ENCODE measurements around the gene SDR9C7.
"Not testable (repeated sequence)": the region's sequence is repeated elsewhere in the genome, so short reads cannot be mapped to it uniquely, and the experiment has no call there.

The SDR9C7 gene

DNA sequence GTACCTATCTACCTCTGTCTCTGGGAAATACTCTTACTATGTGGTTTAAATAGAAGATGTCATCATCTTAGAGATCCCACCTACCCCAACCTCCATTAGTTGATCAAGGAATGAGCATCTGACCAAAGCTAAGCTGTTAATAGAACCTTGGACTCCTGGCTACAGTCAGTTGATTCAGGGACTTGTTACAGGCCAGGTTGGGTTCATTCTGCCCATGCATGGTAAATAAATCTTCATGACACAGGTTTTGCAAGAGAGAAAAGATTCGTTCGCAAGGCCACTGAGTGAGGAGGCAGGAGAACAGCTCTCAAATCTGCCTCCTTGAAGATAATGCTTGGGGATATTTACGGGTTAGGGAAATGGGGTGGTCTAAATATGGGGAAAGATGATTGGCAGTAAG, 19.5 kb downstream of the SDR9C7 start:
- Histone ChIP-seq H3K27ac (ENCODE audit: low read depth, low read length) (no peak overlapping the region), H3K27me3 (ENCODE audit: control insufficient read depth, insufficient read depth, low read length) (no peaks in the 10 kb centered on the region), H3K36me3 (ENCODE audit: control insufficient read depth, insufficient read depth, low read length) (no peaks in the 10 kb centered on the region), H3K4me1 (ENCODE audit: control insufficient read depth, insufficient read depth, low read length) (no peaks in the 10 kb centered on the region), H3K9ac (ENCODE audit: low read length) (no peak overlapping the region), H3K9me3 (ENCODE audit: control insufficient read depth, insufficient read depth, low read depth, low read length) (peaks cover 10% of the 10 kb centered on the region), H3K4me3 (ENCODE audit: low read depth, low read length) (no peak overlapping the region)

GRCh38 chr12:56914256-56914655, 20.0 kb downstream of the SDR9C7 start:
- Histone ChIP-seq H3K9ac (ENCODE audit: low read length) (no peak overlapping the region), H3K27ac (ENCODE audit: low read depth, low read length) (no peak overlapping the region), H3K27me3 (ENCODE audit: control insufficient read depth, insufficient read depth, low read length) (no peaks in the 10 kb centered on the region), H3K4me1 (ENCODE audit: control insufficient read depth, insufficient read depth, low read length) (no peaks in the 10 kb centered on the region), H3K4me3 (ENCODE audit: low read depth, low read length) (no peak overlapping the region), H3K9me3 (ENCODE audit: control insufficient read depth, insufficient read depth, low read depth, low read length) (peaks cover 15% of the 10 kb centered on the region), H3K36me3 (ENCODE audit: control insufficient read depth, insufficient read depth, low read length) (no peaks in the 10 kb centered on the region)

DNA sequence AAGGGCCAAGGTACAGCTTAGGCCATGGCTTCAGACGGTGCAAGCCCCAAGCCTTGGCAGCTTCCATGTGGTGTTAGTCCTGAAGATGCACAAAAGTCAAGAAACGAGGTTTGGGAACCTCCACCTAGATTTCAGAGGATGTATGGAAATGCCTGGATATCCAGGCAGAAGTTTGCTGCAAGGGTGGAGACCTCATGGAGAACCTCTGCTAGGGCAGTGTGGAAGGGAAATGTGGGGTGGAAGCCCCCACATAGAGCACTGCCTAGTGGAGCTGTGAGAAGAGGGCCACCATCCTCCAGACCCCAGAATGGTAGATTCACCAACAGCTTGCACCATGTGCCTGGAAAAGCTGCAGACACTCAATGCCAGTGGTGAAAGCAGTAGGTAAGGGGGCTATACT, 24.8 kb downstream of the SDR9C7 start:
- H3K4me3 ChIP-seq (ENCODE audit: low read depth, low read length); H3K27ac ChIP-seq (ENCODE audit: low read depth, low read length); H3K27me3 ChIP-seq (ENCODE audit: control insufficient read depth, insufficient read depth, low read length); H3K4me1 ChIP-seq (ENCODE audit: control insufficient read depth, insufficient read depth, low read length); H3K9ac ChIP-seq (ENCODE audit: low read length); H3K36me3 ChIP-seq (ENCODE audit: control insufficient read depth, insufficient read depth, low read length): not testable (repeated sequence)
- H3K9me3 ChIP-seq (ENCODE audit: control insufficient read depth, insufficient read depth, low read depth, low read length) = peaks cover 34% of the 10 kb centered on the region

DNA sequence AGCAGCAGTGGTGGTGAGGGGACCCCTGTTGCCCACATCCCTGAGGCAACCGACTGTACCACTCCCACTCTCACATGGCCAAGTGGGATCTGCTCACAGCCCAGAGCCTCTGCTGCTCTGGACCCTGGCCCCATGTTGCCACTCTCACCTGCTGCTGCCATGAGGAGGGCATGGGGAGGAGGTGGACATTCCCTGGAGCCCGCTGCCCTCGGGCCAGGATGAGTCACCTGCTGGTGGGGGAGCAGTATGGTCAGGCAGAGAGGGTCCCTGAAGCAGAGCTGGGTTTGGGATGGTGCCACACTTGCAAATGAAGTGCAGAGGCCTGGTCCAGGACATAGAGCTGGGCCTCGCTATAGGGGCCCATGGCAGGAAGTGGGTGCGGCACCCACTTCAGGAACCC, 26.1 kb downstream of the SDR9C7 start:
- H3K27me3 ChIP-seq (ENCODE audit: control insufficient read depth, insufficient read depth, low read length) = no peaks in the 10 kb centered on the region

DNA sequence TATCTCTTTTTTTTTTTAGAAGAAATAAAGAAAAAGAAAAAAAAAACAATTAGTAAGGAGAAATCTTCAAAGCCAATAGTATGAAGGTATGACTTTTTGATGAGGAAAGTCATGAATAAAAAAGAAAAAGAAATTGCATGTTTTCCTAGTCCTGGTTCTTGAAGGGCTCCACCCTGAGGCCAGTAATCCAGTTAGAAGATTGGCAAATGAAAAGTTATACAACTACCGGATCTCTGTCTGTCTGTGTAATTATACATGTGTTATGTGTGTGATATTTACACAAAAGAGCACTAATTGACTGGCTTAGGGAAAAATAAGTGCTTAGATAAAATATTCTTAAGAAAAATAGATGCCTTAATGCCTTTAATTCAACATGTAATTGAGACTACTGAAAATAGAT, 28.4 kb downstream of the SDR9C7 start:
- Histone ChIP-seq H3K36me3 (ENCODE audit: control insufficient read depth, insufficient read depth, low read length) (no peaks in the 10 kb centered on the region), H3K4me1 (ENCODE audit: control insufficient read depth, insufficient read depth, low read length) (no peaks in the 10 kb centered on the region), H3K9ac (ENCODE audit: low read length) (no peak overlapping the region), H3K27ac (ENCODE audit: low read depth, low read length) (no peak overlapping the region), H3K9me3 (ENCODE audit: control insufficient read depth, insufficient read depth, low read depth, low read length) (peaks cover 52% of the 10 kb centered on the region), H3K27me3 (ENCODE audit: control insufficient read depth, insufficient read depth, low read length) (no peaks in the 10 kb centered on the region), H3K4me3 (ENCODE audit: low read depth, low read length) (no peak overlapping the region)

More for the DNA sequence above, 26.1 kb downstream of the SDR9C7 start:
- H3K27ac ChIP-seq (ENCODE audit: low read depth, low read length) = no peak overlapping the region
- H3K36me3 ChIP-seq (ENCODE audit: control insufficient read depth, insufficient read depth, low read length) = no peaks in the 10 kb centered on the region
- no peaks in the 10 kb centered on the region for H3K4me1 ChIP-seq (ENCODE audit: control insufficient read depth, insufficient read depth, low read length)
- no peak overlapping the region for H3K4me3 ChIP-seq (ENCODE audit: low read depth, low read length)
- no peak overlapping the region for H3K9ac ChIP-seq (ENCODE audit: low read length)
- peaks cover 40% of the 10 kb centered on the region for H3K9me3 ChIP-seq (ENCODE audit: control insufficient read depth, insufficient read depth, low read depth, low read length)

- H3K27ac ChIP-seq (ENCODE audit: low read depth, low read length) = no peak overlapping the region
- H3K4me3 ChIP-seq (ENCODE audit: low read depth, low read length) = no peak overlapping the region
- no peak overlapping the region for H3K9ac ChIP-seq (ENCODE audit: low read length)
- peaks cover 48% of the 10 kb centered on the region for H3K9me3 ChIP-seq (ENCODE audit: control insufficient read depth, insufficient read depth, low read depth, low read length)
- H3K27me3 ChIP-seq (ENCODE audit: control insufficient read depth, insufficient read depth, low read length) = no peaks in the 10 kb centered on the region
- no peaks in the 10 kb centered on the region for H3K36me3 ChIP-seq (ENCODE audit: control insufficient read depth, insufficient read depth, low read length)
- H3K4me1 ChIP-seq (ENCODE audit: control insufficient read depth, insufficient read depth, low read length) = no peaks in the 10 kb centered on the region
Observed at GRCh38 chr12:56903374-56903773, 30.8 kb downstream of the SDR9C7 start.

- H3K4me3 ChIP-seq (ENCODE audit: low read depth, low read length); H3K4me1 ChIP-seq (ENCODE audit: control insufficient read depth, insufficient read depth, low read length); H3K36me3 ChIP-seq (ENCODE audit: control insufficient read depth, insufficient read depth, low read length); H3K27ac ChIP-seq (ENCODE audit: low read depth, low read length); H3K27me3 ChIP-seq (ENCODE audit: control insufficient read depth, insufficient read depth, low read length); H3K9ac ChIP-seq (ENCODE audit: low read length): not testable (repeated sequence)
- peaks cover 41% of the 10 kb centered on the region for H3K9me3 ChIP-seq (ENCODE audit: control insufficient read depth, insufficient read depth, low read depth, low read length)
Observed at GRCh38 chr12:56901313-56901712, 32.9 kb downstream of the SDR9C7 start.

DNA sequence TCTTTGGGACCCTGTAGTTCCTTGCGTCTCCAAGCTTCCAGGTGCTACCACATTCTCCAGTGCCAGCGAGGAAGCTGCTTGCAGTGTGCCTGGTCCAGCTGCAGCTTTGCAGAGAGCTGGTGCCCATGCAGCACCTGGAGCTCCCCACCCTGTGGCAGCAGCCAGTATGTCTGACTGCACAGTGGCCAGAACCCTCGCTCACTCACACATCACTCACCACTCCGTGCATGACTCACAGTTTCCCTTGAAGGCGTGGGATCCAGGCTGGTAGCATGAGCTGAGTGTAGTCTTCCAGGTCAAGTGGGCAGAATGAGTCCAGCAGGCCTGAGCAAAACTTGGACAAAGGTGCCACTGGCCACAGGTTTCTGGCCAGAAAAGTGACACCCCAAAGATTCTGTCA, 33.6 kb downstream of the SDR9C7 start:
- no peaks in the 10 kb centered on the region for H3K27me3 ChIP-seq (ENCODE audit: control insufficient read depth, insufficient read depth, low read length)
- peaks cover 48% of the 10 kb centered on the region for H3K9me3 ChIP-seq (ENCODE audit: control insufficient read depth, insufficient read depth, low read depth, low read length)
- H3K4me1 ChIP-seq (ENCODE audit: control insufficient read depth, insufficient read depth, low read length) = no peaks in the 10 kb centered on the region
- no peak overlapping the region for H3K4me3 ChIP-seq (ENCODE audit: low read depth, low read length)
- H3K9ac ChIP-seq (ENCODE audit: low read length) = no peak overlapping the region
- no peak overlapping the region for H3K27ac ChIP-seq (ENCODE audit: low read depth, low read length)
- no peaks in the 10 kb centered on the region for H3K36me3 ChIP-seq (ENCODE audit: control insufficient read depth, insufficient read depth, low read length)

DNA sequence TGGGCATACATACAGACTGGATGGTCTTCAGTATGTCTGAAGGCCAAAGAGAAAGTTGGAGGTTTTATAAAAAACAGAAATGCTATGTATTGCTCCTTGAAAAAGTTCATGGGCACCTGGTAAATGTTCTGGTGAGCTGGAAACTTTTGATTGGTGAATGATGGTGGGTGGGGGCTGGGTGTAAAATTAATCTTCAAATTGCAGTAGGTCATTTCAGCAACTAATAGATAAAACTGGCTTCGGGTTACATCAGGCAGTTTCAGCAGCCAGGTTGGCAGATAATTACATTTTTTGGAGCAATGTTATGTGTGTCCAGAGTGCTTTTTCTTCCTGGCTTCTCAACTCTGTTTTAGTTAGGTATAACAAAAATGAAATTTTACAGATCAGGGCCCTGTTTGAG, 35.3 kb downstream of the SDR9C7 start:
- H3K4me1 ChIP-seq (ENCODE audit: control insufficient read depth, insufficient read depth, low read length) = no peaks in the 10 kb centered on the region
- H3K4me3 ChIP-seq (ENCODE audit: low read depth, low read length) = no peak overlapping the region

GRCh38 chr12:56897844-56898361, 36.3 kb downstream of the SDR9C7 start:
- no peak overlapping the region for H3K9ac ChIP-seq (ENCODE audit: low read length)
- H3K36me3 ChIP-seq (ENCODE audit: control insufficient read depth, insufficient read depth, low read length) = no peaks in the 10 kb centered on the region
- no peak overlapping the region for H3K27ac ChIP-seq (ENCODE audit: low read depth, low read length)
- no peak overlapping the region for H3K4me3 ChIP-seq (ENCODE audit: low read depth, low read length)
- H3K27me3 ChIP-seq (ENCODE audit: control insufficient read depth, insufficient read depth, low read length) = no peaks in the 10 kb centered on the region
- no peaks in the 10 kb centered on the region for H3K4me1 ChIP-seq (ENCODE audit: control insufficient read depth, insufficient read depth, low read length)
- peaks cover 40% of the 10 kb centered on the region; the same call in 1 of the 2 replicates for H3K9me3 ChIP-seq (ENCODE audit: control insufficient read depth, insufficient read depth, low read depth, low read length)

More for the DNA sequence above, 35.3 kb downstream of the SDR9C7 start:
- Histone ChIP-seq H3K36me3 (ENCODE audit: control insufficient read depth, insufficient read depth, low read length) (no peaks in the 10 kb centered on the region), H3K27me3 (ENCODE audit: control insufficient read depth, insufficient read depth, low read length) (no peaks in the 10 kb centered on the region), H3K9me3 (ENCODE audit: control insufficient read depth, insufficient read depth, low read depth, low read length) (peaks cover 46% of the 10 kb centered on the region), H3K27ac (ENCODE audit: low read depth, low read length) (no peak overlapping the region), H3K9ac (ENCODE audit: low read length) (no peak overlapping the region)

- peaks cover 24% of the 10 kb centered on the region; the same call in 1 of the 2 replicates for H3K9me3 ChIP-seq (ENCODE audit: control insufficient read depth, insufficient read depth, low read depth, low read length)
- no peak overlapping the region for H3K4me3 ChIP-seq (ENCODE audit: low read depth, low read length)
- no peak overlapping the region for H3K27ac ChIP-seq (ENCODE audit: low read depth, low read length)
- no peaks in the 10 kb centered on the region for H3K27me3 ChIP-seq (ENCODE audit: control insufficient read depth, insufficient read depth, low read length)
- H3K9ac ChIP-seq (ENCODE audit: low read length) = no peak overlapping the region
- H3K36me3 ChIP-seq (ENCODE audit: control insufficient read depth, insufficient read depth, low read length) = no peaks in the 10 kb centered on the region
- H3K4me1 ChIP-seq (ENCODE audit: control insufficient read depth, insufficient read depth, low read length) = no peaks in the 10 kb centered on the region
Observed at GRCh38 chr12:56896082-56896481, 38.1 kb downstream of the SDR9C7 start.
